GM12878 (cell line): ENCODE results near the gene TMSB4X. TPM values are rescaled to one million over a fixed set of nuclear protein-coding genes. Genes with fewer than 3 reads are reported as not detected.

Experiments used
- BHLHE40 ChIP-seq, 2 experiments: fragments of 450-650 bp in 1 of 2; IDR thresholded peaks; 2 replicates each; pipeline ENCODE4 v1.6.1; 2011 to 2017; ENCODE audit warnings: low read depth in 2 of 2, borderline replicate concordance in 1 of 2, improper control_type of control experiment in 1 of 2, low read length in 1 of 2, mild to moderate bottlenecking in 1 of 2
- CHD2 ChIP-seq: IDR thresholded peaks from 2 replicates; pipeline ENCODE4 v1.6.1; 2011; ENCODE audit warnings: low read depth, low read length, improper control_type of control experiment, borderline replicate concordance
- CREM ChIP-seq: IDR thresholded peaks from 2 replicates; pipeline ENCODE4 v1.6.1; 2014; ENCODE audit warnings: antibody characterized with exemption, low read depth
- GABPA ChIP-seq: IDR thresholded peaks from 2 replicates; pipeline ENCODE4 v1.6.1; 2014; ENCODE audit warnings: antibody characterized with exemption, low read depth, mild to moderate bottlenecking, inconsistent platforms
- HDAC6 ChIP-seq: fragments of 200-600 bp; sonication (generic); IDR thresholded peaks from one replicate; pipeline ENCODE4 v1.8.0; 2017; ENCODE audit warnings: antibody characterized with exemption; ENCODE audit not compliant: unreplicated experiment
- JUNB ChIP-seq: IDR thresholded peaks from 2 replicates; pipeline ENCODE4 v1.6.1; 2016; ENCODE audit warnings: antibody characterized with exemption, mild to moderate bottlenecking
- JUND ChIP-seq: IDR thresholded peaks from 2 replicates; pipeline ENCODE4 v1.6.1; 2012; ENCODE audit warnings: low read depth, mild to moderate bottlenecking, low read length, improper control_type of control experiment, moderate library complexity
- KAT2A ChIP-seq: conservative IDR thresholded peaks from 2 replicates; pipeline ENCODE4 v1.6.1; 2011; ENCODE audit warnings: low read depth, low read length; ENCODE audit not compliant: control insufficient read depth
- LARP7 ChIP-seq: fragments of 450-650 bp; IDR thresholded peaks from 2 replicates; pipeline ENCODE4 v1.6.1; 2017; ENCODE audit warnings: mild to moderate bottlenecking
- NFYA ChIP-seq: IDR thresholded peaks from 2 replicates; pipeline ENCODE4 v1.6.1; 2011; ENCODE audit warnings: low read depth, mild to moderate bottlenecking, low read length, improper control_type of control experiment, borderline replicate concordance
- NFYB ChIP-seq: IDR thresholded peaks from 2 replicates; pipeline ENCODE4 v1.6.1; 2011; ENCODE audit warnings: low read depth, mild to moderate bottlenecking, low read length, improper control_type of control experiment, moderate library complexity; ENCODE audit not compliant: insufficient read depth
- NRF1 ChIP-seq: conservative IDR thresholded peaks from 2 replicates; pipeline ENCODE4 v1.6.1; 2011; ENCODE audit warnings: mild to moderate bottlenecking, low read depth, low read length, improper control_type of control experiment
- PBX3 ChIP-seq: IDR thresholded peaks from 2 replicates; pipeline ENCODE4 v1.6.1; 2011; ENCODE audit warnings: mild to moderate bottlenecking, low read depth, low read length, moderate library complexity; ENCODE audit not compliant: insufficient replicate concordance
- PML ChIP-seq: IDR thresholded peaks from 2 replicates; pipeline ENCODE4 v1.6.1; 2012; ENCODE audit warnings: low read length, inconsistent platforms
- RCOR1 ChIP-seq: conservative IDR thresholded peaks from 2 replicates; pipeline ENCODE4 v1.6.1; 2012; ENCODE audit warnings: low read depth, low read length, improper control_type of control experiment
- SMARCA5 ChIP-seq: fragments of 450-650 bp; IDR thresholded peaks from 2 replicates; pipeline ENCODE4 v1.6.1; 2017; ENCODE audit warnings: mild to moderate bottlenecking
- SREBF2 ChIP-seq: IDR thresholded peaks from 2 replicates; pipeline ENCODE4 v1.6.1; 2012; ENCODE audit warnings: mild to moderate bottlenecking, low read length
- TCF12 ChIP-seq: IDR thresholded peaks from 2 replicates; pipeline ENCODE4 v1.6.1; 2011; ENCODE audit warnings: low read depth, mild to moderate bottlenecking, low read length
- TCF3 ChIP-seq: IDR thresholded peaks from 2 replicates; pipeline ENCODE4 v1.6.1; 2012; ENCODE audit warnings: low read depth, mild to moderate bottlenecking, low read length, borderline replicate concordance; ENCODE audit not compliant: insufficient read depth
- TCF7 ChIP-seq: IDR thresholded peaks from 2 replicates; pipeline ENCODE4 v1.6.1; 2014; ENCODE audit warnings: antibody characterized with exemption, borderline replicate concordance
- USF2 ChIP-seq: IDR thresholded peaks from 2 replicates; pipeline ENCODE4 v1.6.1; 2011; ENCODE audit warnings: low read depth, low read length, improper control_type of control experiment, borderline replicate concordance
- ZBTB33 ChIP-seq: fragments of 450-650 bp; IDR thresholded peaks from 2 replicates; pipeline ENCODE4 v1.6.1; 2017; ENCODE audit warnings: mild to moderate bottlenecking
- ZNF592 ChIP-seq: fragments of 450-650 bp; IDR thresholded peaks from 2 replicates; pipeline ENCODE4 v1.6.1; 2017; ENCODE audit warnings: mild to moderate bottlenecking, moderate library complexity
- polyA plus RNA-seq, 11 experiments: library from polyadenylated mRNA; depleted of rRNA in 4 of 11; unstranded in 6 of 11; stranded (reverse) in 5 of 11; fragments of >200 nt; fragmentation: Nextera tagmentation in 4 of 11; fragmentation: Illumina TruSeq in 1 of 11; extraction: Ambion mirVana in 4 of 11; extraction: Trizol in 1 of 11; gene quantifications; 1 replicate in 1 of 11; 2 replicates in 10 of 11; pipeline versions ENCODE4 v1.2.1 to v1.2.3, GENCODE V29; 2011 to 2016; ENCODE audit warnings: inconsistent platforms in 2 of 11, missing spikeins in 2 of 11, low read depth in 1 of 11
- total RNA-seq, 4 experiments: library from RNA; depleted of rRNA in 3 of 4; stranded (reverse); fragments of >200 nt in 3 of 4; fragmentation: Illumina TruSeq in 1 of 4; extraction: Trizol in 1 of 4; gene quantifications; 2 replicates each; pipeline versions ENCODE4 v1.2.1 to v1.2.3, GENCODE V29; 2013 to 2021

Gene TMSB4X
- total and polyA plus RNA-seq, 10 of the 15 experiments (the other 5 are each of a cell fraction or from before 2014, with no cell fraction given): 13,924 to 37,234 (median 23,705) TPM

- TF ChIP-seq ZBTB33 (no peak), ZNF592 (0 out of 2 replicates have a peak, but pooled peaks have one; percentile 40), JUNB (no peak), NRF1 (no peak), CHD2 (0 out of 2 replicates have a peak, but pooled peaks have one; percentile 45), TCF12 (0 out of 2 replicates have a peak, but pooled peaks have one; percentile 13), GABPA (no peak), NFYB (no peak), KAT2A (no peak), HDAC6 (no peak), LARP7 (no peak), SREBF2 (no peak), USF2 (no peak; the same call in 1 of the 2 replicates), SMARCA5 (no peak), JUND (no peak), PBX3 (no peak), RCOR1 (no peak), PML (no peak), TCF3 (no peak), CREM (peak; percentile 79), BHLHE40 (IDR thresholded peaks at IDR 0.05; ENCODE audit: borderline replicate concordance in 1 of 2, low read depth in 2 of 2, low read length in 1 of 2) (peak; percentile 68 to 85), TCF7 (no peak), NFYA (no peak)
Measured at GRCh38 chrX:12956704-12957534, 18.0 kb upstream of the TMSB4X start (continued).
